NOMO-1 treated with DMSO at 0.1 percent for 48 hours (cell line): Measurements from ENCODE around the gene OR11A1.

Source experiments
- DNase-seq: peaks from one replicate; lab custom pipeline; 2025; ENCODE audit not compliant: unreplicated experiment; lab: John Stamatoyannopoulos, UW

OR11A1 gene, protein sequence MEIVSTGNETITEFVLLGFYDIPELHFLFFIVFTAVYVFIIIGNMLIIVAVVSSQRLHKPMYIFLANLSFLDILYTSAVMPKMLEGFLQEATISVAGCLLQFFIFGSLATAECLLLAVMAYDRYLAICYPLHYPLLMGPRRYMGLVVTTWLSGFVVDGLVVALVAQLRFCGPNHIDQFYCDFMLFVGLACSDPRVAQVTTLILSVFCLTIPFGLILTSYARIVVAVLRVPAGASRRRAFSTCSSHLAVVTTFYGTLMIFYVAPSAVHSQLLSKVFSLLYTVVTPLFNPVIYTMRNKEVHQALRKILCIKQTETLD

GRCh38 chr6:29456971-29457370 is at the start of gene OR11A1, which contains the start of gene OR2H1:
Gene OR11A1, minus strand, starts transcription at chr6:29457071. Its CDS starts 29,430 bp downstream, at chr6:29427641.
Gene OR2H1, plus strand, starts transcription at chr6:29457155. Its CDS starts 4,615 bp downstream, at chr6:29461770.
- DNase-seq: no peak

GRCh38 chr6:29506446-29507067 is 49.7 kb upstream of the OR11A1 start:
- DNase-seq: no peak

DNA sequence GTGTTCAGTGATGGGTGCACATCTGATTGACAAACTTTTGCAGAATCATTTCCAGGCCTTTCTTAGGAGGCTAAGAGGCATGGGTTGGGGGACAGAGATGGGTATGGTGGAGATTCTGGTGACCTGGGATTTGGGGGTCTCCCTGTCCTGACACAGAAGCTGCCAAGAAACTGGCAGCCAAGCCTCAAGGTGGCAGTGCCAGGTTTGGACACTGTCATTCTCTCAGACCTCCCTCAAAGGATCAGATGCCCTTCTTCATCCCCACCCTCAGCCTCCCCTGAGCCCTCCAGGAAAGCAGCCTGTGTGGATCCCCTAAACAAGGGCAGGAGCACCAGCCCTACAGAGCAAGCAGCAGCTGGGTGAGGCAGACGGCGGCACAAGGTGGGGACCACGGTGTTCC is 48.9 kb upstream of the OR11A1 start:
- DNase-seq: no peak

GRCh38 chr6:29504961-29505360 is 48.1 kb upstream of the OR11A1 start:
- no peak for DNase-seq

- no peak for DNase-seq
Observed at GRCh38 chr6:29502597-29502996, 45.7 kb upstream of the OR11A1 start.

GRCh38 chr6:29502181-29502580 is 45.3 kb upstream of the OR11A1 start:
- no peak for DNase-seq

GRCh38 chr6:29501106-29501505 is 44.2 kb upstream of the OR11A1 start:
- no peak for DNase-seq

DNA sequence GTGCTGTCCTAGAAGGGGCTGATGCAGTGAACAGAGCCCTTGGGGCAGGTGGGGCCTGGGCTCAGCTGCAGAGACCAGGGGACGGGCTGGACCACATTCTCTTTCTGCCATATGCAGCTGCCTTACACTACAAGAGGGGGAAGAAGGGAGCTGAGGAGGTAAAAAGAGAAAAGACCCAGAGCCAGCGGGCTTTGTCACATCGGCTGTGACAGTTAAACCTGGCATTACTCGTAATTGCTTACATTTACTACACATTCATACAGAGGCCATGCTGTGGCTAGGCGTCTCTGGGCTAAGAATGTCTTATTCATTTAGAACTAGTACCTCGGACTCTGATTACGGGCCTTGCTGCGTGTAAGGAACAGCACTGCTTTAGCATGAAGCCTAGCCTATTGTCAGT is 43.7 kb upstream of the OR11A1 start:
- DNase-seq: no peak

GRCh38 chr6:29499704-29500103 is 42.8 kb upstream of the OR11A1 start:
- DNase-seq: no peak

DNA sequence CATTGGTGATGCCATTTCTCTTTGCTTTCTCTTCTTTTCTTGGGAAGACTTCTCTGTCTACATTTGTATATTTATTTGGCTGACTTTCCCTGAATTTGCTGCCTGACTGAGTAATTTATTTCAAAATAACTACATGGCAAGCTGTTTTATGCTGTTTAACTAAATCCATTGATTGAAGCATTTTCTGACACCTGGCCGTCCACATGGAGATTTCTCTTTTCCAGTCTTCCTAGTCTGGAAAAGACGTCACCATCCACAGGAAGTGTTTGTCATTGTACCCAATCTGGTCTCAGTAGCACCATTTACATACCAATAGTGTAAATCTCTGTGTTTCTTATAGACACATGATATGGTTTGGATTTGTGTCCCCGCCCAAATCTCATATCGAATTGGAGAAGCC is 40.1 kb upstream of the OR11A1 start:
- no peak for DNase-seq

DNA sequence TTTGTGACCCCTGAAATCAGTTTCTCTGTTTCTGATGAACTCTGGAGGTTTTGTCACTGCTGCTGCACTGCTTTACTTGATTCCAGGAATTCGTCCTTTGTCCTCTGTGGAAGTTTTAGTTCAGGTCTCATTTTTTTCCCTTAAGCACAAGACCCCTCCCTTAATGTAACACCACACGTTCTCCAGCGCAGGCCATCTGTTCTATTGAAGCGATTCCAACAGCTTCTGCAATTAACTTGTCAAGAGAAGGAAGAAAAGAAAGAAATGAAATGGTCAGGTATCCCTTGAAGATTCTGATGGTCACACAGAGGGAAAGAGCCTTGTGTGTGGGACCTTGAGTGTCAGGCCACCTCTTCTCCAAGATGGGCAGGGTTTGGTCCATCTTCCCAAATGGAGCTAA is 38.7 kb upstream of the OR11A1 start:
- DNase-seq: no peak

- DNase-seq: no peak
Observed at GRCh38 chr6:29494131-29494530, 37.3 kb upstream of the OR11A1 start.

- DNase-seq: no peak
Observed at GRCh38 chr6:29493261-29493660, 36.4 kb upstream of the OR11A1 start.

GRCh38 chr6:29491574-29491973 is 34.7 kb upstream of the OR11A1 start:
- no peak for DNase-seq

- peak; percentile 38 for DNase-seq
Observed at GRCh38 chr6:29490552-29490951, 33.7 kb upstream of the OR11A1 start.

- peak; percentile 9 for DNase-seq
Observed at GRCh38 chr6:29490055-29490454, 33.2 kb upstream of the OR11A1 start.

- DNase-seq: no peak
Observed at GRCh38 chr6:29489286-29489685, 32.4 kb upstream of the OR11A1 start.

- DNase-seq: no peak
Observed at GRCh38 chr6:29488874-29489273, 32.0 kb upstream of the OR11A1 start.

GRCh38 chr6:29487660-29488059 is 30.8 kb upstream of the OR11A1 start, which contains the start of gene MAS1L:
Gene MAS1L, minus strand, starts transcription at chr6:29487956. Its CDS starts 54 bp downstream, at chr6:29487902.
- no peak for DNase-seq

- no peak for DNase-seq
Observed at GRCh38 chr6:29487131-29487530, 30.3 kb upstream of the OR11A1 start.

DNA sequence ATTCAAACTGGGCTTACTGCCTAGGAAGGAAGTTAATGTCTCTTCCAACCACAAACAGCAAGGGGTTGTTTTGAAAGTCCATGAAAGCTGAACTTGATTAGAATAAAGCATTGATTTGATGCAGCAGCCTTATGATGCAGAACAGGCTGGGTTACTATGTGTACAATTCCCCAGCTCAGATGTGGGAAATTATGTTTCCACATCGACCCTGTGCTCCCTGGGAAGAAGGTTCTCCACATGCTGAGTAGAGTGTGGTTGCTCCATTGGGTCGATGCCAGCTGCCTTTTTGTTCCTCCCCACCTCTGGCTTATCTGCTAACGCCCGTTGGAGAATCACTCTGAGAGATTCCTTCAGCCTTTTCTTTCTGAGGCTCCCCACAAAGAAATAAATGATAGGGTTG is 29.7 kb upstream of the OR11A1 start:
- DNase-seq: no peak

DNA sequence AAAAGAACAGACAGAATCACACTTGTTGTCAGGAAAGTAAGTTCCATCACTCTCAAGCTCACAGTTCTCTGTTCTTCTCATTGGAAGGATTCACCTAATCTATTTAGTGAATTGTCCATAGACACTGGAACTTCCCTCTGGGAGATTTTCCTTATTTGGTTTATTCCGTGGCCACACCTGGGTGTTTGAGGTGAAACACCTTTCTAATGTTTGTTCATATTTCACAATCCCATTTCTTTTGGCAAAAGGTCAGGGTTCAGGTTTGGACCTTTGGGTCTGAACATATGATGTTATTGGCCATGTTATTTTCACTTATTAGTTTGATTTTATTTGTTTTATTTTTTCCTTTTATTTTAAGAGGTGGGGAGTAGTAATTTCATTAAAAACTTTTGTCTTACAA is 26.9 kb upstream of the OR11A1 start:
- no peak for DNase-seq

GRCh38 chr6:29483186-29483585 is 26.3 kb upstream of the OR11A1 start:
- no peak for DNase-seq
